Dendritic cell treated with granulocyte-macrophage colony-stimulating factor and Interleukin-4, amounts not matched to agents 40 ng/mL and 50 ng/mL, for 4 days (primary cell): ENCODE measurements around the gene MLXIP.

ENCODE experiments used
- H3K27ac Mint-ChIP-seq: one replicate; pipeline ENCODE4 v1.8.0; 2022; ENCODE audit warnings: mild to moderate bottlenecking, mixed read lengths
- H3K27me3 Mint-ChIP-seq: one replicate; pipeline ENCODE4 v1.8.0; 2022; ENCODE audit warnings: mild to moderate bottlenecking, mixed read lengths
- H3K36me3 Mint-ChIP-seq: one replicate; pipeline ENCODE4 v1.8.0; 2022; ENCODE audit warnings: low read depth, mixed read lengths
- H3K4me1 Mint-ChIP-seq: one replicate; pipeline ENCODE4 v1.8.0; 2022; ENCODE audit warnings: low read depth, mixed read lengths
- H3K4me3 Mint-ChIP-seq: one replicate; pipeline ENCODE4 v1.8.0; 2022; ENCODE audit warnings: mild to moderate bottlenecking, moderate library complexity, mixed read lengths
- H3K9me3 Mint-ChIP-seq: one replicate; pipeline ENCODE4 v1.8.0; 2022; ENCODE audit warnings: mixed read lengths
- intact Hi-C: fragments of 100-400 bp; cut with micrococcal nuclease; formaldehyde crosslinking; loops from one replicate; pipeline ENCODE4 v1.15.0; 2022

MLXIP gene

DNA sequence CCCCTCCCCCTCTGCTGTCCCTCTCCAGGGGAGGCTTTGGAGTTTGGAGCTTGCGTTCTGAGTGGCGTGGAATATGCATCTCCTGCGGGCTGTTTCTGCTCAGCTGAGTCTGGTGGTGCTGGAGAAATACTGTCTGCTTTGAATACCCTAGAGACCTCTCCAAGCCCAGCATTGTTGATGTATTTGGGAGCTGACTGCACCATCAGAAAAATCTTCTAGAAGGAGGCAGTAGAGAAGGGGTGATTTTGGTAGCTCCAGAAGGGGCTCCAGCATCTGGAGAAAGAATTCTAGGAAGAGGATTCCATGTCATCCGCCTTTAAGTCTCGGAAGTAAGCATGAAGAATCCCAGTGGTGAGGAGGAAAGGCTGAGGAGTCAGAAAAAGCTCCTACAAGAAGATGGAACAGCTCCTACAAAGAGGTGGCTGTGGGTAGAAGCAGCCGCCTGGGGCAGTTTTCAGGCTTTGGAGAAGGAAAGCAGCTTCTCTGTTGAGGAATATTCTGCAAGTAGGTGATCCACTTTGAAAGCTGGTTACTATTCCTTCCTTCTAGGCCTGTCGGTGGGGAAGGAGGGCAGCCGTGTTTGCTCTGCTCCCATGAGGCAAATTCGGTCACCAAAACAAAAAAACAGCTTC lies 9.7 kb downstream of the MLXIP start:
- H3K9me3 Mint-ChIP-seq = no peaks in the 10 kb centered on the region
- H3K36me3 Mint-ChIP-seq = peaks cover 72% of the 10 kb centered on the region
- H3K4me1 Mint-ChIP-seq = peaks cover 63% of the 10 kb centered on the region
- H3K4me3 Mint-ChIP-seq = no peak overlapping the region
- no peak overlapping the region for H3K27ac Mint-ChIP-seq
- intact Hi-C loops = no loop called here
- no peaks in the 10 kb centered on the region for H3K27me3 Mint-ChIP-seq

GRCh38 chr12:122089077-122089476 lies 10.5 kb downstream of the MLXIP start:
- intact Hi-C loops = no loop called here
- H3K4me3 Mint-ChIP-seq = no peak overlapping the region
- H3K27ac Mint-ChIP-seq = no peak overlapping the region
- no peaks in the 10 kb centered on the region for H3K27me3 Mint-ChIP-seq
- H3K4me1 Mint-ChIP-seq = peaks cover 55% of the 10 kb centered on the region
- H3K36me3 Mint-ChIP-seq = peaks cover 64% of the 10 kb centered on the region
- no peaks in the 10 kb centered on the region for H3K9me3 Mint-ChIP-seq

DNA sequence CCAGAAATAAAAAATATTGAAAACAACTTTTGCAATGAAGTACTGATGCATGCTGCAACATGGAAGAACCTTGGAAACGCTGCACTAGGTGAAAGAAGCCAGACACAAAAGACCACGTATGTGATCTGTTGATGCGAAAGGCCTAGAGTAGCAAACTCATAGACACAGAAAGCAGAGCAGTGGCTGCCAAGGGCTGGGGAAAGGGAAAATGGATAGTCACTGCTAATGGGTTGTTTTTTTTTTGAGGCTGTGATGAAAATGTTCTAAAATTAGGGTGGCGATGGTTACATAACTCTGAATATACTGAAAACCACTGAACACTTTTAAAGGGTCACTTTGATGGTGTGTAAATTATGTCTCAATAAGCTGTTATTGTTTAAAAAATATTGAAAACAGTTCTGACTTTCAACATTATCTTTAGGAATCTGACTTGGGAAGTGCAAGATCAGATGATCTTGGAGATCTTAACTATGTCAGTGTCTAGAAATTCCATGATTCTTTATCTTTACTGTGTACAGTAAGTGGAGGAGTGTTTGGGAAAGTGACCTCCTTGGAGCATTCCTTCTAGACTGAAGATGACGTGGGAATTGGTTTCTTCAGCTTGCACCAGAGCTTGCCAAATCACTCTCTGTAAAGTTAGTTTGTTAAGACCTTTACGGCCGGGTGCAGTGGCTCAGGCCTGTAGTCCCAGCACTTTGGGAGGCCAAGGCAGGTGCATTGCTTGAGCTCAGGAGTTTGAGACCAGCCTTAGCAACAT lies 12.4 kb downstream of the MLXIP start:
- H3K27me3 Mint-ChIP-seq = no peaks in the 10 kb centered on the region
- H3K36me3 Mint-ChIP-seq = peaks cover 47% of the 10 kb centered on the region
- H3K4me3 Mint-ChIP-seq = no peak overlapping the region
- no peaks in the 10 kb centered on the region for H3K9me3 Mint-ChIP-seq
- peaks cover 44% of the 10 kb centered on the region for H3K4me1 Mint-ChIP-seq
- intact Hi-C loops = no loop called here
- H3K27ac Mint-ChIP-seq = no peak overlapping the region

- Mint-ChIP-seq H3K36me3 (peaks cover 40% of the 10 kb centered on the region), H3K27ac (no peak overlapping the region), H3K4me3 (no peak overlapping the region), H3K9me3 (no peaks in the 10 kb centered on the region), H3K4me1 (peaks cover 44% of the 10 kb centered on the region), H3K27me3 (no peaks in the 10 kb centered on the region)
- intact Hi-C loops = no loop called here
Observed at GRCh38 chr12:122093098-122093883, 14.7 kb downstream of the MLXIP start.

- Mint-ChIP-seq H3K4me3 (no peak overlapping the region), H3K27me3 (no peaks in the 10 kb centered on the region), H3K4me1 (peaks cover 51% of the 10 kb centered on the region), H3K36me3 (peaks cover 40% of the 10 kb centered on the region), H3K27ac (no peak overlapping the region), H3K9me3 (no peaks in the 10 kb centered on the region)
- intact Hi-C loops = no loop called here
Observed at GRCh38 chr12:122094137-122094734, 15.7 kb downstream of the MLXIP start.

DNA sequence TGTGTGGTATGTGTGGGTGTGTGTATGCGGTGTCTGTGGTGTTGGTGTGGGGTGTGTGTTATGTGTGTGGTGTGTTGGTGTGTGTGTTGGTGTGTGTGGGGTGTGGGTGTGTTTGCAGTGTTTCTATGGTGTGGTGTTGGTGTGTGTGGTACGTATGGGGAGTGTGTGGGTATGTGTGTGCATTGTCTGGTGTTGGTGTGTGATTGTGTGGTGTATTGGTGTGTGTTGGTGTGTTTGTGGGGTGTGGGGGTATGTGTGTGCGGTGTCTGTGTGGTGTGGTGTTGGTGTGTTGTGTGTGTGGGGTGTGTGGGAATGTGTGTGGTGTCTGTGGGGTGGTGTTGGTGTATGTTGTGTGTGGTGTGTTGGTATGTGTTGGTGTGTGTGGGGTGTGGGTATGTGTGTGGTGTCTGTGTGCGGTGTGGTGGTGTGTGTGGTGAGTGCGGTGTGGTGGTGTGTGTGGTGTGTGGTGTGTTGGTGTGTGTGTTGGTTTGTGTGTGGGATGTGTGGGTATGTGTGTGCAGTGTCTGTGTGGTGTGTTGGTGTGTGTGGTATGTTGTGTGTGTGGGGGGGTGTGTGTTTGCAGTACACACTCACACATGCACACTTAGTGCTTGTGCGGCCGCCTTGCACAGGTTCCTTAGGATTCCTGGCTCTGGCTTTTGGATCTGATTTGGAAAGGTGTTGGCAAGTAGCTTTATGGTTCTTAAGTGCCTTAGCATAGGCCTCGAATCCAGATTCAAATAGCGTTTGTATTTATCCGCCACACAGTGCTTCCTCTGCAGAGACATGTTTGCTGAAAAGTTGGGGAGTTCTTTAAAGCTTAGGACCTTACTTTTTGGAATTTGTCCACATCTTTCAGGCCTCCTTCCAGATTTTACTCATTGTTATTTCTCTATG lies 16.4 kb downstream of the MLXIP start:
- Mint-ChIP-seq H3K36me3 (peaks cover 35% of the 10 kb centered on the region), H3K27me3 (no peaks in the 10 kb centered on the region), H3K4me1 (peaks cover 51% of the 10 kb centered on the region), H3K27ac (no peak overlapping the region), H3K4me3 (no peak overlapping the region), H3K9me3 (no peaks in the 10 kb centered on the region)
- intact Hi-C loops = no loop called here

DNA sequence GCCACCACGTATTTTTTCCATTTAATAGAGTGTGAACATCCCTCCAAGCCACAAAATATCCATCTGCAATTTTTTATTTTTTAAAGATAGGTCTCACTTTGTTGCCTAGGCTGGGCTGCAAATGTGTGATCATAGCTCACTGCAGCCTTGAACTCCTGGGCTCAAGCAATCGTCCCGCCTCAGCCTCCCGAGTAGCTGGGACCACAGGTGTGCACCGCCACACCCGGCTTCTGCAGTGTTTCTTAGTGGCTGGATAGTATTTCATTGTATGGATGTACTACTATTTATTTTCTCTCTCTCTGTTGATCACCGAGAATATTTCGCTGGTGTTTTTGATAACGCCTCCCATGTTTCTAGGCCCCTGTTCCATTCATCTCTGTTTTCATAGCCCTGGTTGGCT lies 17.5 kb downstream of the MLXIP start:
- Mint-ChIP-seq H3K4me1 (peaks cover 51% of the 10 kb centered on the region), H3K27ac (peak overlapping the region; percentile 14), H3K9me3 (no peaks in the 10 kb centered on the region), H3K27me3 (no peaks in the 10 kb centered on the region), H3K36me3 (peaks cover 25% of the 10 kb centered on the region), H3K4me3 (no peak overlapping the region)
- intact Hi-C loops = no loop called here

DNA sequence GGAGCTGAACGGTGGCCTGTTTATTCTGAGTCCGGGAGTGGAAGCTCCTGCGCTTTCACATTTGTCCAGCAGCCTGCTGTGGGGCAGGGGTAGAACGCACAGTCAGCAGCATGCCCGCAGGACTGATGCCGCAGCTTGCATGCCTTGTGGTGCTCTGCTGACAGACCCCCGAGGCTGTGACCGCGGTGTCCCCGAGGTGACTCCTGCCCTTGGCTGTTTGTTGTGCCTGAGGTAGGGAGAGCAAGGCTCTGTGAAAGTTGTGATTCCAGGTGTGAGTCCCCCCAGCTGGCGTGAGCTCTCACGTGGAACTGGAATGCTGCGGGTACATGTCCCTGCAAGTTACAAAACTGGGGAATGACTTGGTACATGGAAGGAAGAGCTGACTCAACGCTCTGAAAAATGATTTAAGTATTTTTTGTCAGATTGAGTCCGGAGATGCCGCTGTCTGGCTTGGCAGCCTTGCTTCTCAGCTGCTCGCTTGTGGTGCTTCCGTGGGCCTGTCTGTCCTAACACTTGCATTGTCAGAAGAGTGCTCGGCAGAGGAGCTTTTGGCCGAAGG lies 18.1 kb downstream of the MLXIP start:
- Mint-ChIP-seq H3K27me3 (no peaks in the 10 kb centered on the region), H3K4me3 (no peak overlapping the region), H3K9me3 (no peaks in the 10 kb centered on the region), H3K27ac (peak overlapping the region; percentile 14), H3K36me3 (peaks cover 24% of the 10 kb centered on the region), H3K4me1 (peaks cover 55% of the 10 kb centered on the region)
- intact Hi-C loops = no loop called here

GRCh38 chr12:122097584-122097926 lies 19.0 kb downstream of the MLXIP start:
- H3K9me3 Mint-ChIP-seq = no peaks in the 10 kb centered on the region
- H3K27me3 Mint-ChIP-seq = no peaks in the 10 kb centered on the region
- intact Hi-C loops = no loop called here
- peaks cover 24% of the 10 kb centered on the region for H3K36me3 Mint-ChIP-seq
- H3K4me1 Mint-ChIP-seq = peaks cover 59% of the 10 kb centered on the region
- H3K27ac Mint-ChIP-seq = peak overlapping the region; percentile 82
- no peak overlapping the region for H3K4me3 Mint-ChIP-seq

- peaks cover 24% of the 10 kb centered on the region for H3K36me3 Mint-ChIP-seq
- no peaks in the 10 kb centered on the region for H3K9me3 Mint-ChIP-seq
- intact Hi-C loops = no loop called here
- peak overlapping the region; percentile 32 for H3K4me3 Mint-ChIP-seq
- no peaks in the 10 kb centered on the region for H3K27me3 Mint-ChIP-seq
- peaks cover 61% of the 10 kb centered on the region for H3K4me1 Mint-ChIP-seq
- peak overlapping the region; percentile 82 for H3K27ac Mint-ChIP-seq
Observed at GRCh38 chr12:122097927-122098756, 19.6 kb downstream of the MLXIP start.

- Mint-ChIP-seq H3K27me3 (no peaks in the 10 kb centered on the region), H3K9me3 (no peaks in the 10 kb centered on the region), H3K36me3 (peaks cover 24% of the 10 kb centered on the region), H3K27ac (peak overlapping the region; percentile 82), H3K4me3 (no peak overlapping the region), H3K4me1 (peaks cover 65% of the 10 kb centered on the region)
- intact Hi-C loops = no loop called here
Observed at GRCh38 chr12:122099280-122099749, 20.8 kb downstream of the MLXIP start.

- Mint-ChIP-seq H3K27ac (no peak overlapping the region), H3K9me3 (no peaks in the 10 kb centered on the region), H3K4me1 (peaks cover 70% of the 10 kb centered on the region), H3K36me3 (peaks cover 30% of the 10 kb centered on the region), H3K27me3 (no peaks in the 10 kb centered on the region), H3K4me3 (no peak overlapping the region)
- intact Hi-C loops = no loop called here
Observed at GRCh38 chr12:122099856-122100255, 21.3 kb downstream of the MLXIP start.
